Activated naive CD8-positive, alpha-beta T cell treated with anti-CD3 and anti-CD28 coated beads, Interleukin-2, amount 10 ng/mL, durations not matched to agents 7 days and 5 days (primary cell): Measurements from ENCODE around the gene MINDY1. TPM values are rescaled to one million over a fixed set of nuclear protein-coding genes. Genes with fewer than 3 reads are reported as not detected.

Experiments used
- ATAC-seq: fragments of 150-1000 bp; cut with Tn5 transposase; one replicate; pipeline ENCODE4 v1.10.0; 2021; ENCODE audit warnings: low read depth, moderate library complexity
- POLR2A ChIA-PET: fragments of 350-600 bp; sonication (Branson Sonifier 250); formaldehyde crosslinking; loops from one replicate; lab custom pipeline; 2021; ENCODE audit warnings: antibody characterized with exemption; lab: Charles Lee
- DNase-seq: peaks from one replicate; pipeline ENCODE4 v3.0.0; 2021
- H3K27ac Mint-ChIP-seq: one replicate; pipeline ENCODE4 v1.8.0; 2022; ENCODE audit warnings: mild to moderate bottlenecking, mixed read lengths
- H3K27me3 Mint-ChIP-seq: one replicate; pipeline ENCODE4 v1.8.0; 2022; ENCODE audit warnings: mild to moderate bottlenecking, moderate library complexity, mixed read lengths
- H3K36me3 Mint-ChIP-seq: one replicate; pipeline ENCODE4 v1.8.0; 2021; ENCODE audit warnings: mild to moderate bottlenecking, mixed read lengths
- H3K4me1 Mint-ChIP-seq: one replicate; pipeline ENCODE4 v1.8.0; 2021; ENCODE audit warnings: mixed read lengths
- H3K4me3 Mint-ChIP-seq: one replicate; pipeline ENCODE4 v1.8.0; 2022; ENCODE audit warnings: mild to moderate bottlenecking, moderate library complexity, mixed read lengths
- H3K9me3 Mint-ChIP-seq: one replicate; pipeline ENCODE4 v1.8.0; 2021; ENCODE audit warnings: mixed read lengths
- total RNA-seq, 2 experiments: library from RNA; stranded (reverse); gene quantifications; one replicate each; pipeline ENCODE4 v1.2.3, GENCODE V29; 2021

The MINDY1 gene
- total RNA-seq, 2 experiments from 2014 or later: 11.5 to 12.7 TPM

DNA sequence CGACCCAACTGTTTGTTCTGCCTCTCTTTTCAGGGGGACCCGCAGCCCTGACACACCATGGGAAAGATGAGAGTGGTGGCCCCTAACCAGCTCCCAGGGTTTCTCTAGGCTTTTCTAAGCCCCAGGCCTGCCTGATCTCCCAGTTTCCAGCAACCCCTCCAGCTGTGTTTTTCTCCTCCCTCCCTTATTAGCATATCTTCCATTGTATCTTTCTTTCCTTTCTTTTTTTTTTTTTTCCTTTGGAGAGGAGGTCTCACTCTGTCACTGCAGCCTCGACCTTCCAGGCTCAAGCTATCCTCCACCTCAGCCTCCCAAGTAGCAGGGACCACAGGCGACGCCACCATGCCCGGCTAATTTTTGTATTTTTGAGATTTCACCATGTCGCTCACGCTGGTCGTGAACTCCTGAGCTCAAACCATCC is 30.3 kb downstream of the MINDY1 start:
- ATAC-seq (no peak), DNase-seq (no peak)
- POLR2A ChIA-PET: interaction anchor here (0.7 to 1.2 kb wide), 4 partner anchors 30 to 180 kb away, joined by 3 to 4 read pairs (median 4); partner anchors contain the start of genes MINDY1 and TNFAIP8L2
- Mint-ChIP-seq H3K4me3 (peak overlapping the region; percentile 71), H3K27me3 (peaks cover 2% of the 10 kb centered on the region), H3K4me1 (peaks cover 40% of the 10 kb centered on the region), H3K27ac (peak overlapping the region; percentile 49), H3K36me3 (no peaks in the 10 kb centered on the region), H3K9me3 (no peaks in the 10 kb centered on the region)

DNA sequence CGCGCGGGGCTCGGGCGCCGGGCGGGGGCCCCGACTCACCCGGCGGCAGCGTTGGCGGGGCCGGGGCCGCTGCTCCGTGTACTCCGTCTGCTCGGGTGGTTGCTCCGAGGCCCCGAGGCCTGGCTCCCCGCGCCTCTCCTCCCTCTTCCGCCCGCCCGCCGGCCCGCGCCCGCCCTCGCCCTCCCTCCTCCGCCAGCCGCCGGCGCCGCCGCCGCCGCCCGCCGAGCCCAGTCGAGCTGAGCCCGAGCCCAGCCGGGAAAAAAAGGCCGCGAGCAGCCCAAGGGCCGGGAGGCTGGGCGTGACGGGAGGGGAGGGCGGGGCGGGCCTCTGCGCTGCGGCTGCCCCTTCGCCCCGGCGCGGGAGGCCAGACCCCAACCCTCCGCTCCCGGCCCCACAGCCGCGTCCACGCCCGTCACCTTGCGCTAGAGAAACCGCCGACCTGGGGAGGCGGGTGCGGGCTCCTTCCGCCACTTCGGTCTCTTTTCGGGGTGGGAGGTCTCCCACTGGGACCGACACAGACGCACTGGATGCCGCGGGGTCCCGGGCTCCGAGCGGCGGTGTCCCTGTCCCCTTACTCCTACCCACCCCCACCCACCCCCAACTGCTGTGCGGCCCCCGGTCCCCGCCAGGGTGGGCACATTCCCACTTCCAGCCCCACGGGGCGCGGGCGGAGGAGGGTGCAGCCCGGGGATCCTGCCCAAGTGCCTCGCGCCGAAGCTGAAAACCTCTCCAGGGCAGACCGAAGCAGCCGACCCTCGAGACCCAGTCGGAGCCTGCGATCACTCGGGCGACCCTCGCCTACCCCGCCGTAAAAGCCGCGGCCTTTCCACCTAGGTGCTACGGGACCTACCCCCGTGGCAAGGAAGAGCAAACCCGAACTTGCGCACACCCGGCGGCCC is 31.9 kb downstream of the MINDY1 start, which contains the start of gene CERS2:
Gene CERS2, minus strand, starts transcription at position 256 of the 899 bp plus-strand sequence. CDS start 5,745 bp downstream, outside the sequence.
- DNase-seq (peak; percentile 85), ATAC-seq (peak; percentile 68)
- Mint-ChIP-seq H3K9me3 (no peaks in the 10 kb centered on the region), H3K36me3 (no peaks in the 10 kb centered on the region), H3K4me3 (peak within 1 kb of the TSS; percentile 90), H3K4me1 (peaks cover 53% of the 10 kb centered on the region), H3K27me3 (peaks cover 2% of the 10 kb centered on the region), H3K27ac (peak within 1 kb of the TSS; percentile 86)
- POLR2A ChIA-PET: interaction anchor here (0.6 to 2.0 kb wide), 8 partner anchors 15 to 1088 kb away, joined by 3 to 9 read pairs (median 4); partner anchors contain the start of genes ENSA, MINDY1 and SETDB1

- Mint-ChIP-seq H3K4me1 (peaks cover 53% of the 10 kb centered on the region), H3K27ac (peak overlapping the region; percentile 82), H3K36me3 (no peaks in the 10 kb centered on the region), H3K4me3 (peak overlapping the region; percentile 90), H3K27me3 (peaks cover 2% of the 10 kb centered on the region), H3K9me3 (no peaks in the 10 kb centered on the region)
- POLR2A ChIA-PET: interaction anchor here (0.5 to 2.0 kb wide), 13 partner anchors 15 to 882 kb away, joined by 3 to 9 read pairs (median 4); partner anchors contain the start of genes ARNT, CTSS, ENSA and GOLPH3L
- ATAC-seq (peak; percentile 26), DNase-seq (peak; percentile 69)
Observed at GRCh38 chr1:150973836-150974579, 32.7 kb downstream of the MINDY1 start.

DNA sequence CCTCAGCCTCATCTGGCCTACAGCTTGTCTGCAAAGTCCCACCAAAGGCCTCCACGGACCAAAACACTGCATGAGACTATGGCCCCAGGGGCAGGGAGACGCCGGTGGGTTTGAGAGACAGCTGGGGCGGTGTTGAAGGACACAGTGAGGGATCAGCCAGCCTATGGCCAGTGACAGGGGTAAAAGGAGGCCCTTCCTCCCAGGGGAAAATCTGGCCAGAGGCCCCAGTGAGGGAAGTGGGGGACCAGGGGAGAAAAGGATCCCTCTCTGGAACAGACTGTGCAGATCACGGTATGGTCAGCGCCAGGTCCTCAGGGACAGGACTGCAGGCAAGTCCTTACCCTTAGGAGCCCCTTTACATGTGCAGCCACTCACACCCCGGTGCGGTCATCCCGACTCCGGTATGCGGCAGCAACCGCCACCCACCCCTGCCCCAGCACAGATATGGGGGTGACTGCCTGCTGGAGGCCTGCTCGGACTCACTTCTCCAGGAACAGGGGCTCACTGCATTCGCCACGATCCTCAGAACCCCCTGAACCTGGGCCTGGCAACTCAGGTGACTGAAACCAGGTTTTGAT is 33.4 kb downstream of the MINDY1 start:
- POLR2A ChIA-PET: interaction anchor here (0.5 to 2.0 kb wide), 13 partner anchors 14 to 881 kb away, joined by 3 to 9 read pairs (median 4); partner anchors contain the start of genes ARNT, CTSS, ENSA and GOLPH3L
- ATAC-seq (peak; percentile 3), DNase-seq (no peak)
- Mint-ChIP-seq H3K36me3 (peaks cover 4% of the 10 kb centered on the region), H3K27ac (peak overlapping the region; percentile 82), H3K4me3 (peak overlapping the region; percentile 90), H3K27me3 (peaks cover 2% of the 10 kb centered on the region), H3K4me1 (peaks cover 54% of the 10 kb centered on the region), H3K9me3 (no peaks in the 10 kb centered on the region)

GRCh38 chr1:150972417-150972940 is 34.2 kb downstream of the MINDY1 start:
- Mint-ChIP-seq H3K9me3 (no peaks in the 10 kb centered on the region), H3K27ac (peak overlapping the region; percentile 82), H3K4me1 (peaks cover 53% of the 10 kb centered on the region), H3K4me3 (peak overlapping the region; percentile 90), H3K27me3 (peaks cover 2% of the 10 kb centered on the region), H3K36me3 (peaks cover 11% of the 10 kb centered on the region)
- POLR2A ChIA-PET: no interaction called here
- DNase-seq (no peak), ATAC-seq (no peak)

- H3K4me1 Mint-ChIP-seq: peaks cover 46% of the 10 kb centered on the region
- peaks cover 2% of the 10 kb centered on the region for H3K27me3 Mint-ChIP-seq
- DNase-seq: no peak
- peaks cover 11% of the 10 kb centered on the region for H3K36me3 Mint-ChIP-seq
- H3K4me3 Mint-ChIP-seq: peak overlapping the region; percentile 90
- H3K9me3 Mint-ChIP-seq: no peaks in the 10 kb centered on the region
- ATAC-seq: no peak
- peak overlapping the region; percentile 76 for H3K27ac Mint-ChIP-seq
- POLR2A ChIA-PET: no interaction called here
Observed at GRCh38 chr1:150971583-150972416, 34.9 kb downstream of the MINDY1 start.

GRCh38 chr1:150970808-150971582 is 35.7 kb downstream of the MINDY1 start:
- ATAC-seq (no peak), DNase-seq (no peak)
- peaks cover 19% of the 10 kb centered on the region for H3K36me3 Mint-ChIP-seq
- peak overlapping the region; percentile 9 for H3K4me3 Mint-ChIP-seq
- POLR2A ChIA-PET: interaction anchor here (0.5 kb wide), 1 partner anchor 46 kb away, joined by 3 read pairs; no protein-coding TSS in a partner anchor
- H3K27ac Mint-ChIP-seq: peak overlapping the region; percentile 76
- peaks cover 42% of the 10 kb centered on the region for H3K4me1 Mint-ChIP-seq
- H3K9me3 Mint-ChIP-seq: no peaks in the 10 kb centered on the region
- H3K27me3 Mint-ChIP-seq: peaks cover 2% of the 10 kb centered on the region

- Mint-ChIP-seq H3K9me3 (no peaks in the 10 kb centered on the region), H3K4me1 (peaks cover 39% of the 10 kb centered on the region), H3K36me3 (peaks cover 23% of the 10 kb centered on the region), H3K4me3 (no peak overlapping the region), H3K27me3 (no peaks in the 10 kb centered on the region), H3K27ac (no peak overlapping the region)
- DNase-seq: no peak
- no peak for ATAC-seq
- POLR2A ChIA-PET: interaction anchor here (0.5 to 1.7 kb wide), 3 partner anchors 12 to 25 kb away, joined by 3 to 6 read pairs (median 5); no protein-coding TSS in a partner anchor
Observed at GRCh38 chr1:150969626-150970025, 37.1 kb downstream of the MINDY1 start.

DNA sequence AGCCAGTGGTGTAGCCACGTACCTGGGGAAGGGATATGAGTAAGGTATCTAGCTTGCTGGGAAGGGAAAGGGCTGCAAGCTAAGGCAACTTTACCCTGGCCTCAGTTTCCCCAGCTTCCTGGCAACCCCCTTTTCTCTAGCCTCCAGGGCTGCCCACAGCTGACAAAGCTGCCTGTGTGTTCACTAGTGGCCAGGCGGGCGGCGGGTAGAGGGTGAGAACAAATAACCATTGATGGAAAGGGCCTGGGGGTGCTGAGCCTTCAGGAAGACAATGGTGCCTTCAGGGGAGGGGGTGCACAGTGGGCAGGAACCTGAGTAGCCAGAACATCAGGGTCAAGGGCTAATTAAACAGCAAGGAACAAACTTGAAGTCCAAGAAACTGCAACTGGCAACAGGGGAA is 38.2 kb downstream of the MINDY1 start:
- Mint-ChIP-seq H3K9me3 (no peaks in the 10 kb centered on the region), H3K4me3 (no peak overlapping the region), H3K27me3 (no peaks in the 10 kb centered on the region), H3K36me3 (peaks cover 29% of the 10 kb centered on the region), H3K4me1 (peaks cover 42% of the 10 kb centered on the region), H3K27ac (peak overlapping the region; percentile 56)
- ATAC-seq (no peak), DNase-seq (no peak)
- POLR2A ChIA-PET: interaction anchor here (1.7 to 1.8 kb wide), 2 partner anchors 10 to 26 kb away, joined by 4 to 6 read pairs; no protein-coding TSS in a partner anchor

DNA sequence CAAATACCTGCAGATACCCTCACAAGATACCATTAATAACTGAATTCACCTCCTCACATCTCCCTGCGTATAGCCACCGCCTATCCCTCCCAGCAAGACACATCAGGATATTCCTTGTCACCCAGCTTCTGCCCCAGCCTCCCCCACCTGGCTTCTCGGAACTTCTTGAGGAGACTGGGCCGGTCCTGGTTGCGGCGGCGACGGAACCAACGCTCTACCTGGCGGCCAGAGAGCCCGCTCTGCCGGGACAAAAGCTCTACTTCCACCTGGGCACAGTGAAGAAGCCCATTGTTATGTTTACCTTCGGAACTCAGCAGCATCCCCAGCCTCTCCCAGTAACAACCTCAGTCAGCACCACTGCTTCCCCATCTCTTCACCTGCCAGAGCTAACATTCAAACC is 38.8 kb downstream of the MINDY1 start:
- H3K4me1 Mint-ChIP-seq: peaks cover 40% of the 10 kb centered on the region
- peaks cover 34% of the 10 kb centered on the region for H3K36me3 Mint-ChIP-seq
- H3K4me3 Mint-ChIP-seq: no peak overlapping the region
- H3K27me3 Mint-ChIP-seq: no peaks in the 10 kb centered on the region
- no peak overlapping the region for H3K27ac Mint-ChIP-seq
- H3K9me3 Mint-ChIP-seq: no peaks in the 10 kb centered on the region
- no peak for DNase-seq
- ATAC-seq: no peak
- POLR2A ChIA-PET: interaction anchor here (1.8 kb wide), 1 partner anchor 10 kb away, joined by 4 read pairs; no protein-coding TSS in a partner anchor

DNA sequence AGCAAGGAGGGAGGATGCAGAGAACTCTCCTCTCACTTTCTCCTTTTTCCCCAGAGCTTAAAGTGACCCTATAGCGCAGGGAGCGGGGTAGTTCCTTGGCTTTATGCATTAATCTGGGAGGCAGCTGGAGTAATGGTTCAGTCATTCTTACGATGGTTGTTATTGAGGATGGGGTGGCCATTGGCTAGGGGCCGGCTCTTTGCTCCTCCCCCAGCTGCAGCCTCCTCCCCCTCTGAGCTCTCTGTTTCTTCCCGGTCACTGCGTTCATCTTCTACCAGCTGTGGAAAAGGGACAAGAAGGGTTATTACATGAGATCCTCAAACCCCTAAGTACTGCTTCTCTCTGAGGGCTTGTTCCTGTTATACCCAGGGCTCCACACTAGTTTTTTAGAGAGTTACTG is 40.7 kb downstream of the MINDY1 start:
- Mint-ChIP-seq H3K9me3 (no peaks in the 10 kb centered on the region), H3K36me3 (peaks cover 44% of the 10 kb centered on the region), H3K27ac (no peak overlapping the region), H3K27me3 (no peaks in the 10 kb centered on the region), H3K4me1 (peaks cover 21% of the 10 kb centered on the region), H3K4me3 (no peak overlapping the region)
- POLR2A ChIA-PET: no interaction called here
- ATAC-seq: no peak
- no peak for DNase-seq
